ENCODE results near the gene EPHB1.
"Not testable (repeated sequence)": the region's sequence is repeated elsewhere in the genome, so short reads cannot be mapped to it uniquely, and the experiment has no call there.

EPHB1 gene

GRCh38 chr3:135084976-135085375 is 289.9 kb downstream of the EPHB1 start:
- no peak overlapping the region for H3K27ac Mint-ChIP-seq
- H3K27me3 Mint-ChIP-seq, result no peaks in the 10 kb centered on the region
- ATAC-seq, result no peak
- no peaks in the 10 kb centered on the region for H3K4me1 Mint-ChIP-seq
- H3K36me3 Mint-ChIP-seq, result no peaks in the 10 kb centered on the region
- no peaks in the 10 kb centered on the region for H3K9me3 Mint-ChIP-seq
- H3K4me3 Mint-ChIP-seq, result no peak overlapping the region

GRCh38 chr3:135085652-135086436 is 290.8 kb downstream of the EPHB1 start:
- no peak for ATAC-seq
- Mint-ChIP-seq H3K27me3 (no peaks in the 10 kb centered on the region), H3K4me3 (no peak overlapping the region), H3K36me3 (no peaks in the 10 kb centered on the region), H3K9me3 (no peaks in the 10 kb centered on the region), H3K4me1 (no peaks in the 10 kb centered on the region), H3K27ac (no peak overlapping the region)

GRCh38 chr3:135087782-135088181 is 292.7 kb downstream of the EPHB1 start:
- Mint-ChIP-seq H3K9me3 (no peaks in the 10 kb centered on the region), H3K4me1 (no peaks in the 10 kb centered on the region), H3K4me3 (no peak overlapping the region), H3K27me3 (no peaks in the 10 kb centered on the region), H3K27ac (no peak overlapping the region), H3K36me3 (no peaks in the 10 kb centered on the region)
- ATAC-seq, result no peak

- peaks cover 1% of the 10 kb centered on the region for H3K27me3 Mint-ChIP-seq
- no peaks in the 10 kb centered on the region for H3K4me1 Mint-ChIP-seq
- H3K27ac Mint-ChIP-seq, result no peak overlapping the region
- H3K36me3 Mint-ChIP-seq, result no peaks in the 10 kb centered on the region
- ATAC-seq, result no peak
- no peaks in the 10 kb centered on the region for H3K9me3 Mint-ChIP-seq
- H3K4me3 Mint-ChIP-seq, result no peak overlapping the region
Measured at GRCh38 chr3:135089451-135089850, 294.4 kb downstream of the EPHB1 start.

GRCh38 chr3:135090020-135090717 is 295.1 kb downstream of the EPHB1 start:
- H3K4me3 Mint-ChIP-seq, result no peak overlapping the region

GRCh38 chr3:135091946-135092345 is 296.9 kb downstream of the EPHB1 start:
- no peak for ATAC-seq
- Mint-ChIP-seq H3K36me3 (no peaks in the 10 kb centered on the region), H3K27ac (no peak overlapping the region), H3K9me3 (no peaks in the 10 kb centered on the region), H3K4me3 (no peak overlapping the region), H3K4me1 (no peaks in the 10 kb centered on the region), H3K27me3 (peaks cover 7% of the 10 kb centered on the region)

More at GRCh38 chr3:135090020-135090717, 295.1 kb downstream of the EPHB1 start:
- Mint-ChIP-seq H3K36me3 (no peaks in the 10 kb centered on the region), H3K27me3 (peaks cover 7% of the 10 kb centered on the region), H3K4me1 (no peaks in the 10 kb centered on the region), H3K27ac (no peak overlapping the region), H3K9me3 (no peaks in the 10 kb centered on the region)
- ATAC-seq, result no peak

GRCh38 chr3:135093121-135093520 is 298.1 kb downstream of the EPHB1 start:
- no peak for ATAC-seq
- Mint-ChIP-seq H3K9me3 (no peaks in the 10 kb centered on the region), H3K27me3 (peaks cover 7% of the 10 kb centered on the region), H3K36me3 (peaks cover 8% of the 10 kb centered on the region), H3K4me3 (no peak overlapping the region), H3K4me1 (no peaks in the 10 kb centered on the region), H3K27ac (no peak overlapping the region)

- no peak for ATAC-seq
- Mint-ChIP-seq H3K4me3 (no peak overlapping the region), H3K27me3 (peaks cover 7% of the 10 kb centered on the region), H3K36me3 (peaks cover 8% of the 10 kb centered on the region), H3K27ac (no peak overlapping the region), H3K4me1 (no peaks in the 10 kb centered on the region), H3K9me3 (no peaks in the 10 kb centered on the region)
Measured at GRCh38 chr3:135097276-135097946, 302.4 kb downstream of the EPHB1 start.

- ATAC-seq, result no peak
- Mint-ChIP-seq H3K4me1 (no peaks in the 10 kb centered on the region), H3K4me3 (no peak overlapping the region), H3K36me3 (peaks cover 8% of the 10 kb centered on the region), H3K27me3 (peaks cover 8% of the 10 kb centered on the region), H3K27ac (no peak overlapping the region), H3K9me3 (no peaks in the 10 kb centered on the region)
Measured at GRCh38 chr3:135099734-135100355, 304.8 kb downstream of the EPHB1 start.

- no peak for ATAC-seq
- Mint-ChIP-seq H3K4me1 (no peaks in the 10 kb centered on the region), H3K9me3 (no peaks in the 10 kb centered on the region), H3K27ac (no peak overlapping the region), H3K27me3 (peaks cover 6% of the 10 kb centered on the region), H3K4me3 (no peak overlapping the region), H3K36me3 (peaks cover 8% of the 10 kb centered on the region)
Measured at GRCh38 chr3:135100366-135100765, 305.3 kb downstream of the EPHB1 start.

GRCh38 chr3:135103917-135104316 is 308.9 kb downstream of the EPHB1 start:
- Mint-ChIP-seq H3K4me1 (no peaks in the 10 kb centered on the region), H3K9me3 (no peaks in the 10 kb centered on the region), H3K27me3 (peaks cover 13% of the 10 kb centered on the region), H3K4me3 (no peak overlapping the region), H3K27ac (no peak overlapping the region), H3K36me3 (no peaks in the 10 kb centered on the region)
- ATAC-seq, result no peak

GRCh38 chr3:135106445-135106844 is 311.4 kb downstream of the EPHB1 start:
- H3K4me3 Mint-ChIP-seq, result no peak overlapping the region
- H3K36me3 Mint-ChIP-seq, result no peaks in the 10 kb centered on the region
- no peak for ATAC-seq
- no peak overlapping the region for H3K27ac Mint-ChIP-seq
- H3K27me3 Mint-ChIP-seq, result peaks cover 14% of the 10 kb centered on the region
- no peaks in the 10 kb centered on the region for H3K9me3 Mint-ChIP-seq
- no peaks in the 10 kb centered on the region for H3K4me1 Mint-ChIP-seq

GRCh38 chr3:135107043-135107442 is 312.0 kb downstream of the EPHB1 start:
- Mint-ChIP-seq H3K9me3 (peaks cover 3% of the 10 kb centered on the region), H3K4me3 (no peak overlapping the region), H3K27me3 (peaks cover 14% of the 10 kb centered on the region), H3K27ac (no peak overlapping the region), H3K4me1 (no peaks in the 10 kb centered on the region), H3K36me3 (no peaks in the 10 kb centered on the region)
- no peak for ATAC-seq

GRCh38 chr3:135109681-135110080 is 314.6 kb downstream of the EPHB1 start:
- Mint-ChIP-seq H3K4me3 (no peak overlapping the region), H3K27ac (no peak overlapping the region), H3K27me3 (peaks cover 8% of the 10 kb centered on the region), H3K4me1 (no peaks in the 10 kb centered on the region), H3K9me3 (peaks cover 7% of the 10 kb centered on the region), H3K36me3 (no peaks in the 10 kb centered on the region)
- no peak for ATAC-seq

GRCh38 chr3:135114551-135114950 is 319.5 kb downstream of the EPHB1 start:
- not testable (repeated sequence) for H3K27ac Mint-ChIP-seq

More at GRCh38 chr3:135114551-135114950, 319.5 kb downstream of the EPHB1 start:
- not testable (repeated sequence) for H3K4me3 Mint-ChIP-seq, H3K9me3 Mint-ChIP-seq, H3K27me3 Mint-ChIP-seq, ATAC-seq, H3K36me3 Mint-ChIP-seq, H3K4me1 Mint-ChIP-seq

Data from stimulated activated memory B cell treated with anti-CD40 and anti-IgM and Interleukin-4, amounts not matched to agents 10 μg/mL and 1 μg/mL and 100 μg/mL, for 72 hours (primary cell).